GM12878 (cell line): ENCODE data around the gene PLRG1. TPM values are rescaled to one million over a fixed set of nuclear protein-coding genes. Genes with fewer than 3 reads are reported as not detected.
A peak's percentile ranks its signal among the peaks of the same experiment; 100 is the strongest.

Experiments
- BHLHE40 ChIP-seq, 2 experiments: fragments of 450-650 bp in 1 of 2; IDR thresholded peaks; 2 replicates each; pipeline ENCODE4 v1.6.1; 2011 to 2017; ENCODE audit warnings: low read depth in 2 of 2, borderline replicate concordance in 1 of 2, improper control_type of control experiment in 1 of 2, low read length in 1 of 2, mild to moderate bottlenecking in 1 of 2
- BMI1 ChIP-seq: fragments of 450-650 bp; IDR thresholded peaks from 2 replicates; pipeline ENCODE4 v1.6.1; 2016; ENCODE audit warnings: mild to moderate bottlenecking, moderate library complexity, borderline replicate concordance
- IKZF1 ChIP-seq: fragments of 450-650 bp; conservative IDR thresholded peaks from 2 replicates; pipeline ENCODE4 v1.6.1; 2017; ENCODE audit warnings: antibody characterized with exemption, mild to moderate bottlenecking
- IKZF2 ChIP-seq, 2 experiments: fragments of 450-650 bp; IDR thresholded peaks; 2 replicates each; pipeline ENCODE4 v1.6.1; 2017; ENCODE audit warnings: mild to moderate bottlenecking in 2 of 2, moderate library complexity in 2 of 2
- IRF4 ChIP-seq: IDR thresholded peaks from 2 replicates; pipeline ENCODE4 v1.6.1; 2011; ENCODE audit warnings: low read depth, low read length
- NKRF ChIP-seq: fragments of 450-650 bp; conservative IDR thresholded peaks from 2 replicates; pipeline ENCODE4 v1.6.1; 2017; ENCODE audit warnings: mild to moderate bottlenecking, moderate library complexity
- POLR2A ChIP-seq: IDR thresholded peaks from 2 replicates; pipeline ENCODE4 v1.6.1; 2011; ENCODE audit warnings: low read depth, mild to moderate bottlenecking, low read length
- RBBP5 ChIP-seq: fragments of 200-600 bp; sonication (generic); conservative IDR thresholded peaks from 2 replicates; pipeline ENCODE4 v1.6.1; 2016
- SPI1 ChIP-seq: IDR thresholded peaks from 2 replicates; pipeline ENCODE4 v1.6.1; 2011; ENCODE audit warnings: low read depth, mild to moderate bottlenecking, low read length, moderate library complexity, borderline replicate concordance; ENCODE audit not compliant: insufficient read depth
- SREBF1 ChIP-seq: IDR thresholded peaks from 2 replicates; pipeline ENCODE4 v1.6.1; 2012; ENCODE audit warnings: mild to moderate bottlenecking, low read length
- STAT3 ChIP-seq: IDR thresholded peaks from 2 replicates; pipeline ENCODE4 v1.6.1; 2011; ENCODE audit warnings: low read depth, low read length, improper control_type of control experiment
- TAF1 ChIP-seq: IDR thresholded peaks from 2 replicates; pipeline ENCODE4 v1.6.1; 2011; ENCODE audit warnings: mild to moderate bottlenecking, low read depth, low read length, borderline replicate concordance
- ZZZ3 ChIP-seq: IDR thresholded peaks from 2 replicates; pipeline ENCODE4 v1.6.1; 2011; ENCODE audit warnings: low read depth; ENCODE audit not compliant: control insufficient read depth, insufficient read length
- polyA plus RNA-seq, 11 experiments: library from polyadenylated mRNA; depleted of rRNA in 4 of 11; unstranded in 6 of 11; stranded (reverse) in 5 of 11; fragments of >200 nt; fragmentation: Nextera tagmentation in 4 of 11; fragmentation: Illumina TruSeq in 1 of 11; extraction: Ambion mirVana in 4 of 11; extraction: Trizol in 1 of 11; gene quantifications; 1 replicate in 1 of 11; 2 replicates in 10 of 11; pipeline versions ENCODE4 v1.2.1 to v1.2.3, GENCODE V29; 2011 to 2016; ENCODE audit warnings: inconsistent platforms in 2 of 11, missing spikeins in 2 of 11, low read depth in 1 of 11
- small RNA-seq: library from RNA; depleted of rRNA; stranded (forward); fragments of <200 nt; gene quantifications from one replicate; pipeline ENCODE3, GENCODE V24; 2014
- total RNA-seq, 4 experiments: library from RNA; depleted of rRNA in 3 of 4; stranded (reverse); fragments of >200 nt in 3 of 4; fragmentation: Illumina TruSeq in 1 of 4; extraction: Trizol in 1 of 4; gene quantifications; 2 replicates each; pipeline versions ENCODE4 v1.2.1 to v1.2.3, GENCODE V29; 2013 to 2021
- TF ChIP-seq, protein P1 (sequence below): IDR thresholded peaks from 2 replicates; pipeline ENCODE4 v1.6.1; 2012; ENCODE audit warnings: mild to moderate bottlenecking, low read depth, low read length

PLRG1 gene
- total and polyA plus RNA-seq, 10 of the 15 experiments (the other 5 are each of a cell fraction or from before 2014, with no cell fraction given) = 54.7 to 182 (median 111) TPM

- TF ChIP-seq NKRF (0 out of 2 replicates have a peak, but pooled peaks have one; percentile 25), ZZZ3 (no peak), RBBP5 (no peak), SREBF1 (no peak), STAT3 (0 out of 2 replicates have a peak, but pooled peaks have one; percentile 30), IKZF1 (peak; percentile 88), SPI1 (peak; percentile 98), BHLHE40 (IDR thresholded peaks at IDR 0.05; ENCODE audit: borderline replicate concordance in 1 of 2, low read depth in 2 of 2, low read length in 1 of 2) (peak in 1 of 2 experiments; percentile 29; a peak in 2 of 4 replicates), IRF4 (peak; percentile 68), IKZF2 (IDR thresholded peaks at IDR 0.05) (peak; percentile 93 to 96), POLR2A (no peak), TAF1 (no peak), BMI1 (peak; percentile 53; the same call in 1 of the 2 replicates)
- TF ChIP-seq, protein P1, sequence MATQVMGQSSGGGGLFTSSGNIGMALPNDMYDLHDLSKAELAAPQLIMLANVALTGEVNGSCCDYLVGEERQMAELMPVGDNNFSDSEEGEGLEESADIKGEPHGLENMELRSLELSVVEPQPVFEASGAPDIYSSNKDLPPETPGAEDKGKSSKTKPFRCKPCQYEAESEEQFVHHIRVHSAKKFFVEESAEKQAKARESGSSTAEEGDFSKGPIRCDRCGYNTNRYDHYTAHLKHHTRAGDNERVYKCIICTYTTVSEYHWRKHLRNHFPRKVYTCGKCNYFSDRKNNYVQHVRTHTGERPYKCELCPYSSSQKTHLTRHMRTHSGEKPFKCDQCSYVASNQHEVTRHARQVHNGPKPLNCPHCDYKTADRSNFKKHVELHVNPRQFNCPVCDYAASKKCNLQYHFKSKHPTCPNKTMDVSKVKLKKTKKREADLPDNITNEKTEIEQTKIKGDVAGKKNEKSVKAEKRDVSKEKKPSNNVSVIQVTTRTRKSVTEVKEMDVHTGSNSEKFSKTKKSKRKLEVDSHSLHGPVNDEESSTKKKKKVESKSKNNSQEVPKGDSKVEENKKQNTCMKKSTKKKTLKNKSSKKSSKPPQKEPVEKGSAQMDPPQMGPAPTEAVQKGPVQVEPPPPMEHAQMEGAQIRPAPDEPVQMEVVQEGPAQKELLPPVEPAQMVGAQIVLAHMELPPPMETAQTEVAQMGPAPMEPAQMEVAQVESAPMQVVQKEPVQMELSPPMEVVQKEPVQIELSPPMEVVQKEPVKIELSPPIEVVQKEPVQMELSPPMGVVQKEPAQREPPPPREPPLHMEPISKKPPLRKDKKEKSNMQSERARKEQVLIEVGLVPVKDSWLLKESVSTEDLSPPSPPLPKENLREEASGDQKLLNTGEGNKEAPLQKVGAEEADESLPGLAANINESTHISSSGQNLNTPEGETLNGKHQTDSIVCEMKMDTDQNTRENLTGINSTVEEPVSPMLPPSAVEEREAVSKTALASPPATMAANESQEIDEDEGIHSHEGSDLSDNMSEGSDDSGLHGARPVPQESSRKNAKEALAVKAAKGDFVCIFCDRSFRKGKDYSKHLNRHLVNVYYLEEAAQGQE = peak; percentile 38; the same call in 1 of the 2 replicates
Measured at GRCh38 chr4:154485127-154485773, 65.0 kb downstream of the PLRG1 start (continued).

Small RNA genes lying within 50 kb of the gene (small RNA-seq; reads per million reads assigned to genes)
- gene RNU6-1285P = not detected

Other genes with a start within 250 kb of the PLRG1 start
- gene DCHS2, start 58.6 kb downstream of the PLRG1 start, total RNA-seq (2014; rRNA removed) = 0.05 and 0.06 TPM in 2 replicates
- 0.05 and 0.31 TPM in 2 replicates for gene DCHS2, start 58.6 kb downstream of the PLRG1 start, total RNA-seq (2014; rRNA removed; fragmentation: Illumina TruSeq; extraction: Trizol)
- gene DCHS2, start 58.6 kb downstream of the PLRG1 start, total RNA-seq (2021) = 0.03 TPM in 1 of 2 replicates, not detected in the other
- gene DCHS2, start 58.6 kb downstream of the PLRG1 start, polyA plus RNA-seq (2011; rRNA removed) = 0.04 and 0.08 TPM in 2 replicates
- gene DCHS2, start 58.6 kb downstream of the PLRG1 start, polyA plus RNA-seq (2014; fragmentation: Illumina TruSeq; extraction: Trizol) = 0.01 and 0.02 TPM in 2 replicates
- not detected for gene DCHS2, start 58.6 kb downstream of the PLRG1 start, polyA plus RNA-seq (2014; fragmentation: Nextera tagmentation; extraction: Ambion mirVana)
- gene DCHS2, start 58.6 kb downstream of the PLRG1 start, polyA plus RNA-seq (2014; rRNA removed) = 0.01 TPM in 1 of 2 replicates, not detected in the other
- gene DCHS2, start 58.6 kb downstream of the PLRG1 start, polyA plus RNA-seq (2016; fragmentation: Nextera tagmentation; extraction: Ambion mirVana) = under 1 TPM; 0.01 to 0.14 TPM
- not detected in 2 replicates for gene FGB, start 12.6 kb upstream of the PLRG1 start, total RNA-seq (2014; rRNA removed)
- not detected in 2 replicates for gene FGB, start 12.6 kb upstream of the PLRG1 start, total RNA-seq (2014; rRNA removed; fragmentation: Illumina TruSeq; extraction: Trizol)
- gene FGB, start 12.6 kb upstream of the PLRG1 start, total RNA-seq (2021) = 2.0 and 2.7 TPM in 2 replicates
- not detected in 2 replicates for gene FGB, start 12.6 kb upstream of the PLRG1 start, polyA plus RNA-seq (2011; rRNA removed)
- 0.04 TPM in 1 of 2 replicates, not detected in the other for gene FGB, start 12.6 kb upstream of the PLRG1 start, polyA plus RNA-seq (2014; fragmentation: Illumina TruSeq; extraction: Trizol)
- not detected for gene FGB, start 12.6 kb upstream of the PLRG1 start, polyA plus RNA-seq (2014; fragmentation: Nextera tagmentation; extraction: Ambion mirVana)
- gene FGB, start 12.6 kb upstream of the PLRG1 start, polyA plus RNA-seq (2014; rRNA removed) = not detected in 2 replicates
- gene FGB, start 12.6 kb upstream of the PLRG1 start, polyA plus RNA-seq (2016; fragmentation: Nextera tagmentation; extraction: Ambion mirVana) = not detected
- not detected in 2 replicates for gene FGA, start 40.3 kb upstream of the PLRG1 start, total RNA-seq (2014; rRNA removed)
- not detected in 2 replicates for gene FGA, start 40.3 kb upstream of the PLRG1 start, total RNA-seq (2014; rRNA removed; fragmentation: Illumina TruSeq; extraction: Trizol)
- gene FGA, start 40.3 kb upstream of the PLRG1 start, total RNA-seq (2021) = 2.8 and 3.6 TPM in 2 replicates
- gene FGA, start 40.3 kb upstream of the PLRG1 start, polyA plus RNA-seq (2011; rRNA removed) = not detected in 2 replicates
- gene FGA, start 40.3 kb upstream of the PLRG1 start, polyA plus RNA-seq (2014; fragmentation: Illumina TruSeq; extraction: Trizol) = not detected in 2 replicates
- gene FGA, start 40.3 kb upstream of the PLRG1 start, polyA plus RNA-seq (2014; fragmentation: Nextera tagmentation; extraction: Ambion mirVana) = not detected
- not detected in 2 replicates for gene FGA, start 40.3 kb upstream of the PLRG1 start, polyA plus RNA-seq (2014; rRNA removed)
- gene FGA, start 40.3 kb upstream of the PLRG1 start, polyA plus RNA-seq (2016; fragmentation: Nextera tagmentation; extraction: Ambion mirVana) = not detected
- gene FGG, start 62.3 kb upstream of the PLRG1 start, total RNA-seq (2014; rRNA removed) = not detected in 2 replicates
- gene FGG, start 62.3 kb upstream of the PLRG1 start, total RNA-seq (2014; rRNA removed; fragmentation: Illumina TruSeq; extraction: Trizol) = not detected in 2 replicates
- gene FGG, start 62.3 kb upstream of the PLRG1 start, total RNA-seq (2021) = 1.8 and 1.9 TPM in 2 replicates
- gene FGG, start 62.3 kb upstream of the PLRG1 start, polyA plus RNA-seq (2011; rRNA removed) = not detected in 2 replicates
- not detected in 2 replicates for gene FGG, start 62.3 kb upstream of the PLRG1 start, polyA plus RNA-seq (2014; fragmentation: Illumina TruSeq; extraction: Trizol)
- gene FGG, start 62.3 kb upstream of the PLRG1 start, polyA plus RNA-seq (2014; fragmentation: Nextera tagmentation; extraction: Ambion mirVana) = not detected
- not detected in 2 replicates for gene FGG, start 62.3 kb upstream of the PLRG1 start, polyA plus RNA-seq (2014; rRNA removed)
- not detected for gene FGG, start 62.3 kb upstream of the PLRG1 start, polyA plus RNA-seq (2016; fragmentation: Nextera tagmentation; extraction: Ambion mirVana)
- gene LRAT, start 193.6 kb upstream of the PLRG1 start, total RNA-seq (2014; rRNA removed) = not detected in 2 replicates
- gene LRAT, start 193.6 kb upstream of the PLRG1 start, total RNA-seq (2014; rRNA removed; fragmentation: Illumina TruSeq; extraction: Trizol) = not detected in 2 replicates
- gene LRAT, start 193.6 kb upstream of the PLRG1 start, total RNA-seq (2021) = not detected in 2 replicates
- gene LRAT, start 193.6 kb upstream of the PLRG1 start, polyA plus RNA-seq (2011; rRNA removed) = not detected in 2 replicates
- not detected in 2 replicates for gene LRAT, start 193.6 kb upstream of the PLRG1 start, polyA plus RNA-seq (2014; fragmentation: Illumina TruSeq; extraction: Trizol)
- not detected for gene LRAT, start 193.6 kb upstream of the PLRG1 start, polyA plus RNA-seq (2014; fragmentation: Nextera tagmentation; extraction: Ambion mirVana)
- not detected in 2 replicates for gene LRAT, start 193.6 kb upstream of the PLRG1 start, polyA plus RNA-seq (2014; rRNA removed)
- gene LRAT, start 193.6 kb upstream of the PLRG1 start, polyA plus RNA-seq (2016; fragmentation: Nextera tagmentation; extraction: Ambion mirVana) = under 1 TPM; 0.07 to 0.08 TPM
- not detected in 2 replicates for gene RBM46, start 230.9 kb upstream of the PLRG1 start, total RNA-seq (2014; rRNA removed)
- not detected in 2 replicates for gene RBM46, start 230.9 kb upstream of the PLRG1 start, total RNA-seq (2014; rRNA removed; fragmentation: Illumina TruSeq; extraction: Trizol)
- gene RBM46, start 230.9 kb upstream of the PLRG1 start, total RNA-seq (2021) = not detected in 2 replicates
- gene RBM46, start 230.9 kb upstream of the PLRG1 start, polyA plus RNA-seq (2011; rRNA removed) = not detected in 2 replicates
- not detected in 2 replicates for gene RBM46, start 230.9 kb upstream of the PLRG1 start, polyA plus RNA-seq (2014; fragmentation: Illumina TruSeq; extraction: Trizol)
- not detected for gene RBM46, start 230.9 kb upstream of the PLRG1 start, polyA plus RNA-seq (2014; fragmentation: Nextera tagmentation; extraction: Ambion mirVana)
- gene RBM46, start 230.9 kb upstream of the PLRG1 start, polyA plus RNA-seq (2014; rRNA removed) = not detected in 2 replicates
- gene RBM46, start 230.9 kb upstream of the PLRG1 start, polyA plus RNA-seq (2016; fragmentation: Nextera tagmentation; extraction: Ambion mirVana) = not detected